Measurements from ENCODE around the gene NAA11.

DNA sequence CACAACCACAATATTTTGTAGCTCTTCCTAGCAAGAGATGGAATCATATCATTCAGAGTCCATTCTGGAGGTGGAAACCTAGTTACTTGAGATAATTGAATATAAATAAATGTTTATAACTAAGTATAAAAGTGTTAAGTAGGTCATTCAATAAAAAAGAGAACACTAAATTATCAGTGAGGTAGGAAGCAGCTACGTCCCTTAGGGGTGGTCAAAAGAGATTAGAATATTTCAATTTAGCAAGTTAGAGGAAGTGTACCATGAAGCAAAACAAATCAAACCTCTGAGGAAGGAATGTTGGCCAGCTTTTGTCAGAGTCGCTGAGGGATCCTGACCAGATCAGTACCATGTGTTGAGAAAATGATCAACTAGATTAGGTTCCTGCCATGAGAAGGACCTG, 44.2 kb upstream of the NAA11 start:
- TF ChIP-seq, protein P1, sequence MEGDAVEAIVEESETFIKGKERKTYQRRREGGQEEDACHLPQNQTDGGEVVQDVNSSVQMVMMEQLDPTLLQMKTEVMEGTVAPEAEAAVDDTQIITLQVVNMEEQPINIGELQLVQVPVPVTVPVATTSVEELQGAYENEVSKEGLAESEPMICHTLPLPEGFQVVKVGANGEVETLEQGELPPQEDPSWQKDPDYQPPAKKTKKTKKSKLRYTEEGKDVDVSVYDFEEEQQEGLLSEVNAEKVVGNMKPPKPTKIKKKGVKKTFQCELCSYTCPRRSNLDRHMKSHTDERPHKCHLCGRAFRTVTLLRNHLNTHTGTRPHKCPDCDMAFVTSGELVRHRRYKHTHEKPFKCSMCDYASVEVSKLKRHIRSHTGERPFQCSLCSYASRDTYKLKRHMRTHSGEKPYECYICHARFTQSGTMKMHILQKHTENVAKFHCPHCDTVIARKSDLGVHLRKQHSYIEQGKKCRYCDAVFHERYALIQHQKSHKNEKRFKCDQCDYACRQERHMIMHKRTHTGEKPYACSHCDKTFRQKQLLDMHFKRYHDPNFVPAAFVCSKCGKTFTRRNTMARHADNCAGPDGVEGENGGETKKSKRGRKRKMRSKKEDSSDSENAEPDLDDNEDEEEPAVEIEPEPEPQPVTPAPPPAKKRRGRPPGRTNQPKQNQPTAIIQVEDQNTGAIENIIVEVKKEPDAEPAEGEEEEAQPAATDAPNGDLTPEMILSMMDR (IDR thresholded peaks at IDR 0.05) = no peak
- TF ChIP-seq POLR2A (IDR thresholded peaks at IDR 0.05) = no peak

Measured in right lobe of liver (tissue), 4 donors.